Measurements from ENCODE around the gene EVI2B. TPM values are rescaled to one million over a fixed set of nuclear protein-coding genes. Genes with fewer than 3 reads are reported as not detected.

EVI2B gene, protein sequence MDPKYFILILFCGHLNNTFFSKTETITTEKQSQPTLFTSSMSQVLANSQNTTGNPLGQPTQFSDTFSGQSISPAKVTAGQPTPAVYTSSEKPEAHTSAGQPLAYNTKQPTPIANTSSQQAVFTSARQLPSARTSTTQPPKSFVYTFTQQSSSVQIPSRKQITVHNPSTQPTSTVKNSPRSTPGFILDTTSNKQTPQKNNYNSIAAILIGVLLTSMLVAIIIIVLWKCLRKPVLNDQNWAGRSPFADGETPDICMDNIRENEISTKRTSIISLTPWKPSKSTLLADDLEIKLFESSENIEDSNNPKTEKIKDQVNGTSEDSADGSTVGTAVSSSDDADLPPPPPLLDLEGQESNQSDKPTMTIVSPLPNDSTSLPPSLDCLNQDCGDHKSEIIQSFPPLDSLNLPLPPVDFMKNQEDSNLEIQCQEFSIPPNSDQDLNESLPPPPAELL
- total RNA-seq, result under 0.01 TPM in 1 of 2 replicates, not detected in the other

DNA sequence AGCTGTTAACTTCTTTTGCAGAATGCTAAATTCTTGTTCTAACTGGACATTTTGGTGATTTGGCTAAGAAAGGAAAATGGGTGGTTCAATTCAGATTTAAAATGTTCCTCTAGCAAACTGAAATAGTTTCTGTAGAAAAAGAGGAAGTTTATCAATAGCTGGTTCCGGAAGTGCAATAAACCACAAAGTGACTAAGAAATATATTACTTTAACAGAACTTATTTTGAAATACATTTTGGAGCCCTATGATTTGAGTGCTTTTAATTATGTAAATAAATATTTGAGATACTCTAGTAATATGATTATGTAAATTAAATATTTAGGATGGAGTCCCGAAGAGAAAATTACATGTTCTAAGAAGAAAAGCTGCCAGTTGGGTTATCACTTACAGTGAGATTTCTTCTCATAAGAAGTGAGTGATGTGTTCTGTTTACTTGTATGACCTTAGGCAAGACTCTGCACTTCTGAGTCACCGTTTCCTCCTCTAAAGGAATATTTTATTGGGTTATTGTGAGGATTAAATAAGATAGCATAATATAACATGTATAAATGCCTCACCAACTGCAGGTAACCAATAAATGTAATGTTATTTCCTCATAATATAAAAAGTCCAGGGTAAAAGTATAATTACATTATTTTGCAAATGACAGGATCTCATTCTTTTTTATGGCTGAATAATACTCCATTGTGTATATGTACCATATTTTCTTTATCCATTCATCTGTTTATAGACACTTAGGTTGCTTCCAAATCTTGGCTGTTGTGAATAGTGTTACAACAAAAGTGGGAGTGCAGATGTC is at the start of gene EVI2B:
Gene EVI2B, minus strand, starts transcription at position 73 of the 800 bp plus-strand sequence. CDS start 8,445 bp downstream, outside the sequence.

DNA sequence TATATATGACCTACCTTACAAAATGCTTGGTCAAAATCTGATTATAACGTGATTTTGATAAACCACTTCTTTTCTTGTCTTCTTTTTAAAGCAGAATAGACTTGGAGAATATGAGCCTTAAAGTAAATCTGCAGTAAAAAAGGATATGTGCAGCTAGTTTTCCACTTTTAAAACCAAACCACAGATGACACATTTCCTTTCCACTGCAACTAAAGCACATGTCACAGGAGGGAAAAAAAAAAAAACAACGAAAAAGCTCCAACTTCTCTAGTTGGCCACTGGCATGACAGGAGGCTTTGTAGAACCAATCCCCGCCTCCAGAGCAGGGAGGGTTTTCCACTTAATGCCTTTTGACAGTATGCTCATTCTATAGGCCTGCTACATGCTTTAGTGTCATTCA is 7.6 kb upstream of the EVI2B start, which contains the start of gene EVI2A:
Gene EVI2A, minus strand, starts transcription at position 142 of the 400 bp plus-strand sequence. CDS start 2,609 bp downstream, outside the sequence.

DNA sequence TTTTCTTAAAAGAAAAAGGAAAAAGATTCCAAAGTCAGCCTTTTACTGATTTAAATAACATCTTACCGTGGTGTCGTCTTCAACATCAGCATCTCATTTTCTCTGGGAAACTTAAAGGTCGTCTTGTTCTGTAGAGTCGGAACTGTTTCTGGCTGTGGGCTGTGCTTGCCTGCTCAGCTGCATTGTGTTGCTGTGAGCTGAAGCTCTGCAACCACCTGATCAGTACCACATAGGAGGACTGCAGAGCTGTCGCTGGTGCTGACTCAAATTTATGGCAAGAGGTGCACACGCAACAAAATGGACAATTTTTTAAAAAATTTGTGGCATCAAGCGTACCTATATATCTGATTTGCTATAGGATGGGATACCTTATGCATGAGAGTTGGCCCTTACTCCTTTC is 16.8 kb downstream of the EVI2B start, which contains the start of gene OMG:
Gene OMG, minus strand, starts transcription at position 150 of the 400 bp plus-strand sequence. CDS start 908 bp downstream, outside the sequence.

Other genes starting within 250 kb of the EVI2B start
- 51.9 and 78.9 TPM in 2 replicates for gene NF1, start 219.1 kb downstream of the EVI2B start, total RNA-seq
- not detected in 2 replicates for gene OMG, start 16.8 kb downstream of the EVI2B start, total RNA-seq
- gene EVI2A, start 7.6 kb upstream of the EVI2B start, total RNA-seq, result not detected in 2 replicates
- gene RAB11FIP4, start 77.6 kb upstream of the EVI2B start, total RNA-seq, result 12.0 and 30.3 TPM in 2 replicates

All from nasal cavity respiratory epithelium epithelial cell of viscerocranial mucosa (primary cell).